Measurements from ENCODE around the gene SUGP1.

DNA sequence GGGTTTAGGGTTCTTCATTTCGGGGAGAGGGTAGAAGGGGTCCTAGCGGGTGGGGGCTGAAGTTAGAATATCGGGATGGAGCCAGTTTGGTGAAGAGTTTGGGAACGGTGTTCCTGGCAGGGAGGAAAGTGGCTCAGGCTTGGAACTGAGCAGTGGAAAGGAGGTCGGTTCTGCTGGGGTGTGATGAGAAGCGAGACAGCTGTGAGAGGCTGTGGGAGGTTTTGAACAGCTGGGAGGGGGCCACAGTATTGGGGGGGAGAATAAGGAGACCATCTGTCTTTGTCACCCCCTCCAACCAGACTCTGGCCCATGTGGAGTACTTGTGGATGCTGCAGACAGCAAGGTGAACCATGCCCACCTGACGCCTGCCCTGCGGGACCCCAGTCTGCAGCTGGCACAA is 46.2 kb downstream of the SUGP1 start:
- TF ChIP-seq, protein P1, sequence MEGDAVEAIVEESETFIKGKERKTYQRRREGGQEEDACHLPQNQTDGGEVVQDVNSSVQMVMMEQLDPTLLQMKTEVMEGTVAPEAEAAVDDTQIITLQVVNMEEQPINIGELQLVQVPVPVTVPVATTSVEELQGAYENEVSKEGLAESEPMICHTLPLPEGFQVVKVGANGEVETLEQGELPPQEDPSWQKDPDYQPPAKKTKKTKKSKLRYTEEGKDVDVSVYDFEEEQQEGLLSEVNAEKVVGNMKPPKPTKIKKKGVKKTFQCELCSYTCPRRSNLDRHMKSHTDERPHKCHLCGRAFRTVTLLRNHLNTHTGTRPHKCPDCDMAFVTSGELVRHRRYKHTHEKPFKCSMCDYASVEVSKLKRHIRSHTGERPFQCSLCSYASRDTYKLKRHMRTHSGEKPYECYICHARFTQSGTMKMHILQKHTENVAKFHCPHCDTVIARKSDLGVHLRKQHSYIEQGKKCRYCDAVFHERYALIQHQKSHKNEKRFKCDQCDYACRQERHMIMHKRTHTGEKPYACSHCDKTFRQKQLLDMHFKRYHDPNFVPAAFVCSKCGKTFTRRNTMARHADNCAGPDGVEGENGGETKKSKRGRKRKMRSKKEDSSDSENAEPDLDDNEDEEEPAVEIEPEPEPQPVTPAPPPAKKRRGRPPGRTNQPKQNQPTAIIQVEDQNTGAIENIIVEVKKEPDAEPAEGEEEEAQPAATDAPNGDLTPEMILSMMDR (IDR thresholded peaks at IDR 0.05; ENCODE audit: poor library complexity, severe bottlenecking) = no peak
- TF ChIP-seq RAD21 (conservative IDR thresholded peaks at IDR 0.05) = no peak
- TF ChIP-seq EZH2 (IDR thresholded peaks at IDR 0.05; ENCODE audit: borderline replicate concordance, insufficient read depth, low read length, poor library complexity, severe bottlenecking) = no peak
- no peak for TF ChIP-seq POLR2AphosphoS5 (IDR thresholded peaks at IDR 0.05)
- TF ChIP-seq REST (IDR thresholded peaks at IDR 0.05; ENCODE audit: borderline replicate concordance) = no peak
- no peak for TF ChIP-seq EP300 (conservative IDR thresholded peaks at IDR 0.05; ENCODE audit: poor library complexity, severe bottlenecking)

All from neural cell (in vitro differentiated cells).